Ovary (tissue), 3 donors: ENCODE results near the gene GTPBP10.

Experiments
- CTCF ChIP-seq, 3 donors: fragments of 450-650 bp in 2 of 3; fragments of 200-600 bp in 1 of 3; IDR thresholded peaks; one replicate each; pipeline versions ENCODE4 v1.5.1 to v1.8.0; 2016 to 2022; ENCODE audit warnings: antibody characterized with exemption in 3 of 3, mild to moderate bottlenecking in 1 of 3
- POLR2A ChIP-seq: fragments of 450-650 bp; IDR thresholded peaks from one replicate; pipeline ENCODE4 v1.6.1; 2017; ENCODE audit warnings: antibody characterized with exemption, mild to moderate bottlenecking, moderate library complexity
- donor health status: DM: no; HTN: no; CAD: no.

- TF ChIP-seq CTCF (IDR thresholded peaks at IDR 0.05) (peak; percentile 55 to 92 (median 91)), POLR2A (peak; percentile 57)
Measured at GRCh38 chr7:90346336-90347125, at the start of gene GTPBP10.
